Stimulated activated effector memory CD8-positive, alpha-beta T cell treated with anti-CD3 and anti-CD28 coated beads, Interleukin-12 subunit alpha, Interleukin-12 subunit beta, amount 100 ng/mL, for 72 hours (primary cell): Measurements from ENCODE around the gene ZMYM4.

Source experiments
- ATAC-seq: fragments of 150-1000 bp; cut with Tn5 transposase; 2 replicates; pipeline ENCODE4 v1.10.0; 2021
- DNase-seq, 2 donors: peaks; one replicate each; pipeline ENCODE4 v3.0.0; 2021 to 2022; ENCODE audit warnings: low spot score in 2 of 2
- H3K27ac Mint-ChIP-seq: one replicate; pipeline ENCODE4 v1.8.0; 2022; ENCODE audit warnings: mild to moderate bottlenecking, mixed read lengths
- H3K36me3 Mint-ChIP-seq: one replicate; pipeline ENCODE4 v1.8.0; 2022; ENCODE audit warnings: mild to moderate bottlenecking, mixed read lengths
- H3K4me1 Mint-ChIP-seq: one replicate; pipeline ENCODE4 v1.8.0; 2022; ENCODE audit warnings: mixed read lengths
- H3K4me3 Mint-ChIP-seq: one replicate; pipeline ENCODE4 v1.8.0; 2022; ENCODE audit warnings: mild to moderate bottlenecking, mixed read lengths
- H3K9me3 Mint-ChIP-seq: one replicate; pipeline ENCODE4 v1.8.0; 2022; ENCODE audit warnings: mixed read lengths

Gene ZMYM4

DNA sequence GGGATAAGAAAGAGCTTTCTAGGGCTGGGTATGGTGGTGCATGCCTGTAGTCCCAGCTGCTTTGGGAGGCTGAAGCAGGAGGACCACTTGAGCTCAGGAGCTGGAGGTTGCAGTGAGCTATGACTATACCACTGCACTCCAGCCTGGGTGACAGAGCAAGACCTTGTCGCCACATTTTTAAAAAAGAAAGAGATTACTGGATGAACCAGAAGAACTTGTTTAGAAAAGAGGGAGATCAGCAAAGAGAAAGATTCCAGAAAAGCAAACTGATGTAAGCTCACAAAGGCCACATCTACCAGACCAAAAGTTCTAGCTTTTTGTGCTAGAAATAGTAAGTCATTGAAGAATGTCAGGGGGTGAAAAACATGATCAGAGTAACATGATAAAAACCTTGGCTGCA lies 171.1 kb downstream of the ZMYM4 start:
- ATAC-seq, result no peak
- DNase-seq, result no peak
- H3K4me3 Mint-ChIP-seq, result no peak overlapping the region
- H3K4me1 Mint-ChIP-seq, result no peaks in the 10 kb centered on the region
- no peaks in the 10 kb centered on the region for H3K9me3 Mint-ChIP-seq
- H3K27ac Mint-ChIP-seq, result peak overlapping the region; percentile 21
- H3K36me3 Mint-ChIP-seq, result peaks cover 78% of the 10 kb centered on the region

DNA sequence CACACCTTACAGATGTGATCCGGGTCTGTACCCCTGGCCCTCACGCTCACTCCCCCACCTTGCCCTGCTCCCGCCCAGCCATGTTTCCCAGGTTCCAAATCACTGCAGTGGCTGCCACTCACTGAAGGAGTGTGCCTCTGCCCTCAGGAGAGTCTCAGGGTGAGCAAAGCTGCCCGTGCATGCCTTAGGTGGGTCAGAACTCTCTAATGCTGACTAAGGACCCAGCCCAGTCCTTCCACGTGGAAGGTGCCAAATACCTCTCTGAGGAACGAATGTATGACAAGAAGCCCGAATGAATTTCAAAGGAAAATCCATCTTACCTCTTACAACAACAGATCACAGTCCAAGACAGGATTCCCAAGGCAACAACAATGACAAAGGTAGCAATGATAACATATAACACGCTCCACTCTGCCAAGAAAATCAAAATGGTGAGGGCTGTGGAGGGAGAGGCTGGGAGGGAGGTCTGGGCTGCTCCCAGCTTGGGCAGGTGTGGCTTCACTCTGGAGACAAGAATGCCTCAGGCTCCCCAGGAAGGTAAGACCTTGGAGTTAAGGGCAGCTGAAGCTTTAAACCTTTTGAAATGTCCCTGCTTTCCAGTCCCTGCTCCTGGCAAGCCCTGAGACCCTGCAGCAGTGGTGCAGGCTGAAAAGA lies 173.5 kb downstream of the ZMYM4 start:
- no peak overlapping the region for H3K27ac Mint-ChIP-seq
- no peak overlapping the region for H3K4me3 Mint-ChIP-seq
- ATAC-seq (no peak), DNase-seq (no peak)
- H3K36me3 Mint-ChIP-seq, result peaks cover 65% of the 10 kb centered on the region
- no peaks in the 10 kb centered on the region for H3K9me3 Mint-ChIP-seq
- no peaks in the 10 kb centered on the region for H3K4me1 Mint-ChIP-seq

DNA sequence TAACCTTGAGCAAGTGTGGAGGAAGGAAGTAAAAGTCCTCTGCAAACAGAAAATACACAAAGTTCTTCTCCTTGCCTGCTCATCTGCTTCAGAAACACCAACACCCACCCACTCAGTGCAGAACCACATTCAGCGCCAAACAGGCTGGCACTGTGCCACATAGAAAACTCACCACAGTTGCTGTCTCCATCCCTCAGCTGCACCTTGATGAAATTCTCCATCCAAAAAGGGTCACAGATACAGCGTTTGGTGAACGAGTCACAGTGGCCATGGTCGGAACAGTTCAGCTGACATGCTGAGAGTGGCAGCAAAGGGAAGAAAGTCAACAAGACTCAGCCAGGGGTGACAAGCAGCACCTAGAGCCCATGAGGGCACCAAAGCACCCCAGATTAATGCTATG lies 174.2 kb downstream of the ZMYM4 start:
- ATAC-seq, result peak; percentile 74
- DNase-seq, result no peak
- Mint-ChIP-seq H3K27ac (peak overlapping the region; percentile 46), H3K4me1 (no peaks in the 10 kb centered on the region), H3K36me3 (peaks cover 59% of the 10 kb centered on the region), H3K9me3 (no peaks in the 10 kb centered on the region), H3K4me3 (no peak overlapping the region)

DNA sequence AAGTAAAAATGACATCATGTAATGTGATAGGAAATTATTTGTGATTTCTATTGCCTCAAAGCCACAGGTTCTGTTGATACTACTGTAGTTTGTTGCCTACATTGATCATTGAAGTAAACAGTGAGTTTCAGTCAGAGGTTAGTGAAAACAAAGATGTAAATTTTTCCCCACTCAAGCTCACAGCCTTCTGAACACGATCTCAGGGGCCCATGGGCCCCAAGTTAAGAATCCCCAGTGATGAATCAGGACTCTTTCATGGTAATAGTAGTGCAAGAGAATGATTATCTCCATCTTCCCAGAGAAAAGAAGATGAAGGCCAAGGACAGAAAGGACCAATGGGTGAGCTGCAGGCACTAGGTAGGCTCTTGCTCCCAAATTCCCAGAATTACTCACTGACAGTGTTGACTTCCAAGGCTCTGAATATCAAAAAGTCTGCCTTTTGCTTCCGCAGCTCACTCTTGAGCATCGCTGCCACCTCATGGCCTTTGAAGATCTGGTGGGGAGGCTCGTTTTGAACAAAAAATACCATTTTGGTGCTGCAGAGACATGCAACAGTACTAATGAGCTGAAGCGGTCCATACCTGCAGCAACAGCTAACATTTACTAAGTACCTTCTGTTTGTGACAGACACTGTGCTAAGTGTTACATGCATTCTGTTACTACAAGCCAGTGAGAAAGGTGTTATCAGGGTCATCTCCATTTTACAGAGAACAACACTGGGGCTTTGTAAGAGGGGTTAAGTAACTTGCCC lies 175.4 kb downstream of the ZMYM4 start:
- Mint-ChIP-seq H3K27ac (no peak overlapping the region), H3K4me1 (no peaks in the 10 kb centered on the region), H3K4me3 (no peak overlapping the region), H3K36me3 (peaks cover 50% of the 10 kb centered on the region), H3K9me3 (no peaks in the 10 kb centered on the region)
- peak; percentile 53 for ATAC-seq
- DNase-seq, result no peak

DNA sequence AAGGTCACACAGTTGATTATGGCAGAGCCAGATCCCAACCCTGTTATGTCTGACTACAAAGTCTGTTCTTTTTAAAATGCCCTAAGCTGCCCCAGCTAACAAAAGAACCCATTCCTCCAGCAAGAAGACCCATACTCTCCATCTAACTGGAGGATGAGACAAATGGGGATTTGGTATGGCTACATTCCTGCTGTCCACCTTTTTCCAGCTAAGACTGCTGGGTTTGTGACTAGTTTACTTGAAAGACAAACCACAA lies 175.9 kb downstream of the ZMYM4 start:
- no peak overlapping the region for H3K27ac Mint-ChIP-seq

DNA sequence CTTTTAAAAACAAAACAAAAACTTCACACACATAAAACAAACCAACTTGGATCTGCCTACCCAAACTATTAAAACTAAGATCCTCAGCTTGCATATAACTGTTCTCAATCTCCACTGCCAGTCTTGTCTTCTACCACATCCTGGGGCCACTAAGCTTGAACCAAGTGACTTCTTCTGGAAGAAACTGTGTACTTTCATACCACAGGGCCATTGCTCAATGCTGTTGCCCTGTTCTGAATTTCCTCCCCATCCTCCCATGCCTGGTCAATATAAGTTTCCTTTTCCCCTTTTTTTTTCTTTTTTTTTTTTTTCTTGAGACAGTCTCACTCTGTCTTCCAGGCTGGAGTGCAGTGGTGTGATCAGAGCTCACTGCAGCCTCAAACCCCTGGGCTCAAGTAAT lies 178.8 kb downstream of the ZMYM4 start:
- H3K4me3 Mint-ChIP-seq, result no peak overlapping the region
- H3K27ac Mint-ChIP-seq, result peak overlapping the region; percentile 58
- H3K36me3 Mint-ChIP-seq, result peaks cover 22% of the 10 kb centered on the region
- ATAC-seq, result no peak
- peaks cover 7% of the 10 kb centered on the region for H3K4me1 Mint-ChIP-seq
- no peak for DNase-seq
- H3K9me3 Mint-ChIP-seq, result no peaks in the 10 kb centered on the region

More for the DNA sequence above, 175.9 kb downstream of the ZMYM4 start:
- ATAC-seq, result no peak
- no peak overlapping the region for H3K4me3 Mint-ChIP-seq
- H3K4me1 Mint-ChIP-seq, result no peaks in the 10 kb centered on the region
- no peaks in the 10 kb centered on the region for H3K9me3 Mint-ChIP-seq
- DNase-seq, result no peak
- peaks cover 45% of the 10 kb centered on the region for H3K36me3 Mint-ChIP-seq

DNA sequence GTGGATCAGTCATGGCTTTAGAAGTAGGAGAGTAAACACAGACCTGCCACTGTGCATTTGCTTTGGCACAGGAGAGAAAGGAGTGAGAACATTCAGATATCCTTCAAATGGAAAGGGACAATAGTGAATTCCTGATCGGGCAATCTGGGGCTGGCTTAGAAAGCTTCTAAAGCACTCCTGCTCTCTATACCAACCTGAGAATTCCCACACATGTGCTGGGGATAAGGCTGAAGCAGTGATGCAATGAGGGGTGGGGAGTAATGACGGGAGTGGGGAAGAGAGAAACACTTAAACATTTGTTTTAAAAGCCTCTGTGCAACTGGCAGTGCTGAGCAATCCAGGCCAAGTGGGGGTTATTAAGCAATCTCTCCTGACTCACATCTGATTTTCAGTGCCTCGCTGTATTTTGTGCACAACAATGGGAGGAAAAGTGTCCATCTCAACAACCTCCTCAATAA lies 179.9 kb downstream of the ZMYM4 start:
- ATAC-seq, result no peak
- no peak for DNase-seq

DNA sequence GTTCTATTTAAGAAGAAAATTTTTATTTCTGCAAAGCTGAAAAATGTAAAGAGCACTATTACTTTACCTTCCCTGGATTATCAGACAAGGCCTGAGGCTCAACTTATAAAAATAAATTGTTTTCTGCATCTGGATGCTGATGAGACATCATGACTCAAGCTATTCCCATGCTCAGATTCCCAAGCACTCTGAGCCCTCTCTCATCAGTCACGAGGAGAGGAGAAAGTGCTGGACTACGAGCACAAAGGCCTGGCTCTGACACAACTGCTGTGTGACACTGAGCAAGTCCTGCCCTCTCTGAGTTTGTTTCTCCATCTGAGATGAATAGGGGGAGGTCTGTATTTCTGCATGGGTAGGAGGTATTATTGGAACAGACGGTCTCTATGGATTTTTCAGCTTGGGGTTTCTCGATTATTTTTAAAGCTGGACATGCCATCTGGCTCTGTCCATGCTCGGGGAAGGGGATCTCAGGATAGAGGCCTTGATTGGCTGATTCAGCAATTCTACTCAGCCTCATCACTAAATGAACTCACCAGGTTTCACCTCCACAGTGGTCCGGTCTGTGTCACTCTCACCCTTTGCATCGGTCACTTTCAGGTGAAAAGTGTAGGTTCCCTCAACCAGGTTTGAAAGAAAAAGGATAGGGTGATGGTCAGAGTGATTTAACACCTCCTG lies 181.0 kb downstream of the ZMYM4 start:
- H3K9me3 Mint-ChIP-seq, result no peaks in the 10 kb centered on the region
- ATAC-seq (no peak), DNase-seq (no peak)
- no peak overlapping the region for H3K27ac Mint-ChIP-seq
- peaks cover 14% of the 10 kb centered on the region for H3K4me1 Mint-ChIP-seq
- H3K36me3 Mint-ChIP-seq, result peaks cover 25% of the 10 kb centered on the region
- H3K4me3 Mint-ChIP-seq, result no peak overlapping the region

More for the DNA sequence above, 179.9 kb downstream of the ZMYM4 start:
- Mint-ChIP-seq H3K27ac (peak overlapping the region; percentile 58), H3K4me3 (no peak overlapping the region), H3K36me3 (peaks cover 22% of the 10 kb centered on the region), H3K4me1 (peaks cover 7% of the 10 kb centered on the region), H3K9me3 (no peaks in the 10 kb centered on the region)

DNA sequence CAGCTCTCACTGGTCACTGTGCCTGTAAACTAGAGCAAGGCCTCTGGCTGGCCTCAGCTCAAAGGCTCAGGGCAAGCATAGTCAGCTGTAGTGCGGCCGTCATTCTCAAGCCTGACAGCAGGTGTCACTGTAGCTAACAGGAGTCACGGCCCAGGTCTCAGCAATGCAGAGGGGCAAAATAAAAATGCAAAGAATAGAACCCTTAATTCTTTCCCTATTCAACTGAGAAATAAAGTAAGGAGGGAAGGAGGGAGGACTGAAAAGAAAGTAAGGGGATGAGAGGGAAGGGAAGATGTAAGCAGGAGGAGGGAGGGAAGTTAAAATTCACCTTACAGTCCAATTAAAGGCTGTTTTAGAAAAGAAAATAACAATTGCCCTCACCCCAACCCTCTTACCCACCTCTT lies 182.6 kb downstream of the ZMYM4 start:
- Mint-ChIP-seq H3K36me3 (peaks cover 37% of the 10 kb centered on the region), H3K9me3 (no peaks in the 10 kb centered on the region), H3K4me1 (peaks cover 27% of the 10 kb centered on the region), H3K27ac (no peak overlapping the region), H3K4me3 (peak overlapping the region; percentile 7)
- peak; percentile 67 to 87 for DNase-seq
- peak; percentile 69 for ATAC-seq

DNA sequence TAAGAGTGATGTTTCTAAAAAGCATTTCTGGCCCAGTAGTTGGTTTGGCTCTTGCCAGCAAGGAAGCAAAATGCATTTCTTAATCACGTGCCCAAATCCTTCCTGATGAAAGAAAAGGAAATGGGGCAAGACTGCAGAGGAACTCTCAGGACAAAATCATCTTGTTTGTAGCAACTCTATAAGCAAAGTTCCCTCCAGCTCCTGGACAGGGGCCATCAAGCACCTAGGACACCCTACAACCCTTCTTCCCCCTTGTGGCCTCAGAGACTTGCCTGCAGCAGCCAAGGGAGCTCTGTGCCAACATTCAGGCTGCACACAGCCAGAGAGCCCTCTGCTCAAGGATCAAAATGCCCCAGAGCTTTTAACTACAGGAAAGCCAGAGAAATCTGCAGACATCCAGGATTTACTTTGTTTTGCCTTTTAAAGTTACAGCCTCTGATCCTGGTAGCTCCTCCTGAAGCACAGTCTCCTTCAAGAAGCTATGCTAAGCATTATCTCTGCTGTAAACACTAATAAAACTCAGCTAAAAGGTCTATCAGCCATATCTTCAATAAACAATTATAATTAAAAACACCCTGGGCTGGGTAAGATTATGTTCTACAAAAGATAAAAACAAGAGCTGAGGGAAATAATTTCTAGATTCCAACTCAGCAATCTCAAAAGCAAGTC lies 183.7 kb downstream of the ZMYM4 start:
- H3K4me3 Mint-ChIP-seq, result no peak overlapping the region

DNA sequence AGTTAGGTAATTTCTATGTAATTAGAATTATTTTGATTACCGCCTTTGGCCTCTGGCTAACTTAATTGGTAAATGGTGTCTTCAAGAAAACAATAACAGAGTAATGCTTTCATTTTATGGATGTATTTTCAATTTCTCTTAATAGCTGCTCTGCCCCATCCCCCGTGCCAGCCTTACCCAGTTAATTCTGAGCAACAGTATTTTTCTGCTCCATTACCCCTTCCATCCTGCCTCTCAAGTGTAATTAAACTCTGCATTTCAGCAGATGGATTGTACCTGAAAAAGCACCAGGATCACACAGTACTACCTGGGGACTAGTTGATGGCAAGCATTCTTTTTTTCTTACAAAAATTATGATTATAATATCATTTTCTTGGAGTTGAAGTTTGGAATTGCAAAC lies 184.5 kb downstream of the ZMYM4 start:
- peaks cover 44% of the 10 kb centered on the region for H3K36me3 Mint-ChIP-seq
- H3K9me3 Mint-ChIP-seq, result no peaks in the 10 kb centered on the region
- DNase-seq (no peak), ATAC-seq (no peak)
- H3K27ac Mint-ChIP-seq, result peak overlapping the region; percentile 78
- H3K4me3 Mint-ChIP-seq, result peak overlapping the region; percentile 30
- peaks cover 38% of the 10 kb centered on the region for H3K4me1 Mint-ChIP-seq

More for the DNA sequence above, 183.7 kb downstream of the ZMYM4 start:
- no peak for DNase-seq
- peaks cover 35% of the 10 kb centered on the region for H3K4me1 Mint-ChIP-seq
- ATAC-seq, result no peak
- peaks cover 40% of the 10 kb centered on the region for H3K36me3 Mint-ChIP-seq
- H3K27ac Mint-ChIP-seq, result peak overlapping the region; percentile 61
- H3K9me3 Mint-ChIP-seq, result no peaks in the 10 kb centered on the region

DNA sequence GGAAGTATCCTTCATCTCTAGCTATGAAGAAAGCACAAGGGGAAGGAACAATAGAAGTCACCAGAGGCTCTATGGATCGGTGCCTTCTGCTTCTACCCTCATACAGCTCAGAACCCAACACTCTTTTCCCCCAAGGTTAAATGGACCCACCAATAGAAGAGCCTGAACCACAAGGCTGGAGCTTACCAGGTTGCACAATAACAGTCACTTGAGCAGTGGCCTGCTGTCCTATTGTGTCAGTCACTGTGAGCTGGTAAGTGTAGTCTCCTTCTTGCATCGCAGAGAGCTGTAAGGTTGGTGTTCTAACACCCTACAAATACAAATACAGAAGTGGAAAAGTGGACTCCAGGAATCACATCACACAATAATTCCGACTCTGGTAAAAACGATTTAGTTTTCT lies 185.7 kb downstream of the ZMYM4 start:
- Mint-ChIP-seq H3K4me3 (peak overlapping the region; percentile 30), H3K4me1 (peaks cover 44% of the 10 kb centered on the region), H3K36me3 (peaks cover 55% of the 10 kb centered on the region), H3K9me3 (no peaks in the 10 kb centered on the region), H3K27ac (peak overlapping the region; percentile 78)
- peak; percentile 17 for ATAC-seq
- no peak for DNase-seq

DNA sequence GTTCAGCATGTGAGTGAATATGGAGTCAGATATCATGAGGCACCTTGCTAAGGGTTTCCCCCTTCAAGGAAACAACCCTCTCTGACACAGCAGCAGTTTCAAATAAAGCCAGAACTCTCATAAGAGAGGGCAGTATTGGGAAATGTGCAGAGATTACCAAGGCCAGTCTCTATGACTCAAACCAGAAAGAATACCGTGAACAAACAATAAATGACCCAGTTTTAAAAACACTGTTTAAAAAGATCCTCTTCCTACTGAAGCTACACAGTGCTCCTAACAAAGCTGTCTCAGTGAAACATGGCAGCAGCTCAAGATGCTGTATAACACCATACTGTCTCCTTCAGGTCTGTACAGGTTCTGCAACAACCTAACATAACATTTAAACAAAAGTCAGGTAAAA lies 186.1 kb downstream of the ZMYM4 start:
- Mint-ChIP-seq H3K4me3 (peak overlapping the region; percentile 30), H3K4me1 (peaks cover 44% of the 10 kb centered on the region), H3K36me3 (peaks cover 58% of the 10 kb centered on the region), H3K9me3 (no peaks in the 10 kb centered on the region), H3K27ac (peak overlapping the region; percentile 78)
- DNase-seq (no peak), ATAC-seq (peak; percentile 96)

DNA sequence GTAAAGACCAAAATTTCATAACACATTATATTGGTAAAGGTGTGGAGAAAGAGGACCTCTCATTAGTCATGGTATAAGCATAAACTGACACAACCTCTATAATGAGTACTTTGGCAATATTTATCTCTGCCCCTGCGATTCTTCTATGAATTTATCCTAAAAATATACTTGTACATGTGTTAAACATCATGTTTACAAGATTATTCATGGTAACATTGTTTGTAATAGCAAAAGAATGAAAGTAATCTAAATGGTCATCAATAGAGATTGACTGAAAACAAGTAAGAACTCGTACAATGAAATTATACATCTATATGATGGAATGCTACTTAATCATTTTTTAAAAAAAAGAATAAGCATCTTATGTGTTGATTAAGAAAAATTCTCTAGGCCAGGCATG lies 192.3 kb downstream of the ZMYM4 start:
- peaks cover 72% of the 10 kb centered on the region for H3K36me3 Mint-ChIP-seq
- DNase-seq (no peak), ATAC-seq (no peak)
- H3K27ac Mint-ChIP-seq, result no peak overlapping the region
- peaks cover 32% of the 10 kb centered on the region for H3K4me1 Mint-ChIP-seq
- no peak overlapping the region for H3K4me3 Mint-ChIP-seq
- H3K9me3 Mint-ChIP-seq, result peaks cover 1% of the 10 kb centered on the region

DNA sequence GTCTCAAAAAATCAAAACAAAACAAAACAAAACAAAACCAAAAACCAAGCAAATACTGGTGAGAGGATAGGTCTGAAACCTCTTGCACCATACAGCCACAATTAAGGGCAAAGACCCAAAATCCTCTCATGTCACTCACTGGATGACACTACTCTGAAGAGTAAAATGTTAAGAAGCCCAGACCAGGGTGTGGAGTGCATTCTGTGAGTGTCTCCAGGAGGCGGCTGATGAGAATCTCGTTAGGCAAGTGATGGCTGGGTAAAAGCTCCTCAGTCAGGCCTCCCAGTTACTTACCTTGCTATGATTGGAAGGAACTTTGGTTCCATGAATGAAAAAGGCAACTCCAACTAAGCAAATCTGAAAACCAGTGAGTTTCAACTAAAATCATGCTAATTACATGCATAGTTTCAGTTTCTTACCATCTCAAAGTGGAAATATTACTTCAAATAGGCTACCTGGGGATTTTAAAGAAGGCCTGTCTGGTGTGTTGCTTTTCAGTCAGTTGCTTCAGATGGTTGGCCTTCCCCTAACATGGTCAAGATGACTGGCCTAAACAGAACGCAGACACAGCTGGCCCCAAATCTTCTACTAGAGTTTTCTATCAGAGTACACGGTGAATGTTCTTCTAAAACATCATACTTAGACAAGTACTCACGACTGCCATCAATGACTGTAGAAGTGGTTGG lies 193.6 kb downstream of the ZMYM4 start:
- Mint-ChIP-seq H3K4me1 (peaks cover 21% of the 10 kb centered on the region), H3K9me3 (peaks cover 3% of the 10 kb centered on the region), H3K36me3 (peaks cover 76% of the 10 kb centered on the region), H3K27ac (peak overlapping the region; percentile 71), H3K4me3 (peak overlapping the region; percentile 4)
- DNase-seq (no peak), ATAC-seq (peak; percentile 69)
